Naive thymus-derived CD4-positive, alpha-beta T cell (primary cell): ENCODE results near the gene AP4B1. TPM values are rescaled to one million over a fixed set of nuclear protein-coding genes. Genes with fewer than 3 reads are reported as not detected.
"Not testable (repeated sequence)": the region's sequence is repeated elsewhere in the genome, so short reads cannot be mapped to it uniquely, and the experiment has no call there.

ENCODE experiments used
- ATAC-seq: fragments of 150-1000 bp; cut with Tn5 transposase; 2 replicates; pipeline ENCODE4 v1.10.0; 2021; ENCODE audit warnings: mild to moderate bottlenecking, moderate library complexity
- CTCF ChIA-PET: fragments of 350-600 bp; sonication (Branson Sonifier 250); formaldehyde crosslinking; loops from one replicate; lab custom pipeline; 2021; ENCODE audit warnings: antibody characterized with exemption; lab: Charles Lee
- POLR2A ChIA-PET: fragments of 350-600 bp; sonication (Branson Sonifier 250); formaldehyde crosslinking; loops from one replicate; lab custom pipeline; 2021; ENCODE audit warnings: antibody characterized with exemption, inconsistent platforms; lab: Charles Lee
- DNase-seq, 9 donors: peaks; one replicate each; pipeline versions ENCODE4 v3.0.0 to v3.0.0-alpha.2; 2020 to 2022; ENCODE audit warnings: mixed read lengths in 1 of 9
- H3K27ac ChIP-seq: one replicate; pipeline ENCODE4 v1.7.0; 2013; ENCODE audit warnings: mild to moderate bottlenecking, low read depth, low read length, moderate library complexity
- H3K27me3 ChIP-seq, 2 donors: one replicate each; pipeline ENCODE4 v1.7.0; 2013; ENCODE audit warnings: low read length in 2 of 2, mild to moderate bottlenecking in 2 of 2, moderate library complexity in 2 of 2; ENCODE audit not compliant: control insufficient read depth in 2 of 2, insufficient read depth in 2 of 2
- H3K36me3 ChIP-seq, 3 experiments: 1 replicate in 2 of 3; 2 replicates in 1 of 3; pipeline ENCODE4 v1.7.0; 2013; ENCODE audit warnings: low read length in 3 of 3, mild to moderate bottlenecking in 3 of 3, moderate library complexity in 1 of 3; ENCODE audit not compliant: insufficient read depth in 3 of 3, control insufficient read depth in 2 of 3
- H3K4me1 ChIP-seq, 2 donors: one replicate each; pipeline ENCODE4 v1.7.0; 2013; ENCODE audit warnings: low read length in 2 of 2, mild to moderate bottlenecking in 2 of 2, moderate library complexity in 1 of 2; ENCODE audit not compliant: control insufficient read depth in 2 of 2, insufficient read depth in 2 of 2
- H3K4me3 ChIP-seq: 2 replicates; pipeline ENCODE4 v1.7.0; 2013; ENCODE audit warnings: mild to moderate bottlenecking, low read length
- H3K9me3 ChIP-seq, 3 experiments: 1 replicate in 2 of 3; 2 replicates in 1 of 3; pipeline ENCODE4 v1.7.0; 2013; ENCODE audit warnings: low read length in 3 of 3; ENCODE audit not compliant: control insufficient read depth in 2 of 3
- H3K27ac Mint-ChIP-seq, 9 donors: one replicate each; pipeline ENCODE4 v1.8.0; 2020 to 2022; ENCODE audit warnings: mixed read lengths in 9 of 9, mild to moderate bottlenecking in 8 of 9, moderate library complexity in 5 of 9, inconsistent platforms in 2 of 9
- H3K27me3 Mint-ChIP-seq, 5 donors: one replicate each; pipeline ENCODE4 v1.8.0; 2021 to 2022; ENCODE audit warnings: mixed read lengths in 5 of 5, mild to moderate bottlenecking in 1 of 5
- H3K36me3 Mint-ChIP-seq, 5 donors: one replicate each; pipeline ENCODE4 v1.8.0; 2020 to 2022; ENCODE audit warnings: mixed read lengths in 5 of 5, mild to moderate bottlenecking in 3 of 5, inconsistent platforms in 1 of 5
- H3K4me1 Mint-ChIP-seq, 7 donors: one replicate each; pipeline ENCODE4 v1.8.0; 2020 to 2022; ENCODE audit warnings: mixed read lengths in 7 of 7, mild to moderate bottlenecking in 3 of 7, inconsistent platforms in 1 of 7
- H3K4me3 Mint-ChIP-seq, 10 donors: one replicate each; pipeline ENCODE4 v1.8.0; 2020 to 2022; ENCODE audit warnings: mild to moderate bottlenecking in 10 of 10, mixed read lengths in 10 of 10, moderate library complexity in 6 of 10, inconsistent platforms in 2 of 10
- H3K9me3 Mint-ChIP-seq, 11 donors: one replicate each; pipeline ENCODE4 v1.8.0; 2020 to 2022; ENCODE audit warnings: mixed read lengths in 11 of 11, mild to moderate bottlenecking in 4 of 11, inconsistent platforms in 1 of 11, moderate library complexity in 1 of 11
- intact Hi-C, 2 donors: fragments of 100-400 bp; cut with micrococcal nuclease; formaldehyde crosslinking; loops; one replicate each; pipeline ENCODE4 v1.15.1; 2023
- polyA plus RNA-seq, 2 donors: library from polyadenylated mRNA; unstranded; fragments of 300-500 nt; fragmentation: Illumina TruSeq; gene quantifications; one replicate each; pipeline ENCODE4 v1.2.3, GENCODE V29; 2021
- total RNA-seq, 6 experiments: library from RNA in 5 of 6; stranded (reverse) in 5 of 6; gene quantifications; 1 replicate in 5 of 6; 2 replicates in 1 of 6; pipeline ENCODE4 v1.2.3 and lab custom pipeline; 2021 to 2026

Gene AP4B1
- total and polyA plus RNA-seq, 7 experiments from 2014 or later = 13.7 to 75.4 (median 51.4) TPM

DNA sequence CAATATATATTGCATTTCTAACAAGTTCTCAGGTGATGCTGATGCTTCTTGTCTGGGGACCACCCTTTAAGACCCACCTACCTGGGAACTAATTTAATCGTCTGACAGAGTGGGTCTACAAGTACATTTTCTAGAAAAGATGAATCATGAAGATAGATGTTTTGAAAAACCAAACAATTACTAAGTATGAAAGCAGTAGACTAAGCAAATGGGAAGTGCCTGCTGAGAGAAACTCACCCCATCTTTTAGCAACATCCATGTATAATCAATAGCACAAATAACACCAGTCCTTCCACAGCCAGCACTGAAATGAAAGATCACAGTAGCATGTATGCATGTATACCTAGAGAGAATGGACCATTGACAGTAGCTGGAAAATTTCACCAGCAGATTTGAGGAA is 50.4 kb downstream of the AP4B1 start:
- POLR2A ChIA-PET = no interaction called here
- ATAC-seq (no peak), DNase-seq (no peak)
- H3K36me3 ChIP-seq = peaks cover 0 to 43% (median 5%) of the 10 kb centered on the region in 3 experiments
- intact Hi-C loops = loop anchor here in 1 of 2 donors (5.0 kb wide), 1 partner anchor 48 kb away; the partner anchor contains the start of gene AP4B1
- H3K4me3 Mint-ChIP-seq = no peak overlapping the region
- peaks cover 14 to 23% (median 20%) of the 10 kb centered on the region in 7 donors for H3K4me1 Mint-ChIP-seq
- H3K27ac Mint-ChIP-seq = peak overlapping the region in 3 of 9 donors; percentile 16 to 46 (median 40)
- H3K36me3 Mint-ChIP-seq = peaks cover 14 to 53% (median 40%) of the 10 kb centered on the region in 5 donors
- no peak overlapping the region for H3K4me3 ChIP-seq
- no peaks in the 10 kb centered on the region for H3K9me3 ChIP-seq
- CTCF ChIA-PET = no interaction called here
- H3K9me3 Mint-ChIP-seq = peaks cover 0 to 6% (median 0%) of the 10 kb centered on the region in 11 donors
- H3K27me3 ChIP-seq = no peaks in the 10 kb centered on the region
- no peaks in the 10 kb centered on the region for H3K27me3 Mint-ChIP-seq
- H3K27ac ChIP-seq = no peak overlapping the region
- H3K4me1 ChIP-seq = peaks cover 10 to 14% of the 10 kb centered on the region in 2 donors

DNA sequence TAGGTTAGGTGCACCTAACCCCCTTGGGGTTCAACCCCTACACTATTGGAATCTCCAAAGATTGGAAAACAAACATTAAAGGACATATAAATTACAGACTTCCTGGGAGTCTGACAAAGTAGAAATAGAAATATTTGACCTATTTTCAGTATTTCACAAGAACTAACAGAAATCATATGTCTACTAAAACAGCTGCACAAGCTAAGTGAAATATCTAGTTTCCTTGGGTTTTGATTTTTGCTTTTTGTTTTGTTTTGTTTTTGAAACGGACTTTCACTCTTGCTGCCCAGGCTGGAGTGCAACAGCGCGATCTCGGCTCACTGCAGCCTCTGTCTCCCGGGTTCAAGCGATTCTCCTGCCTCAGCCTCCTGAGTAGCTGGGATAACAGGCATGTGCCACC is 51.9 kb downstream of the AP4B1 start:
- POLR2A ChIA-PET, H3K9me3 ChIP-seq, DNase-seq, ATAC-seq, H3K27ac ChIP-seq, H3K4me3 ChIP-seq, H3K4me3 Mint-ChIP-seq, H3K27me3 ChIP-seq, H3K9me3 Mint-ChIP-seq, H3K27me3 Mint-ChIP-seq: not testable (repeated sequence)
- peak overlapping the region in 2 of 9 donors; percentile 46 to 50 for H3K27ac Mint-ChIP-seq
- peaks cover 14 to 55% (median 42%) of the 10 kb centered on the region in 5 donors for H3K36me3 Mint-ChIP-seq
- H3K4me1 Mint-ChIP-seq = peaks cover 13 to 20% (median 16%) of the 10 kb centered on the region in 7 donors
- intact Hi-C loops = loop anchor here in 1 of 2 donors (5.0 kb wide), 1 partner anchor 50 kb away; the partner anchor contains the start of gene AP4B1
- CTCF ChIA-PET = interaction anchor here (0.8 kb wide), 1 partner anchor 20 kb away, joined by 3 read pairs; no protein-coding TSS in a partner anchor
- Histone ChIP-seq H3K36me3 (peaks cover 0 to 32% (median 0%) of the 10 kb centered on the region in 3 experiments), H3K4me1 (peaks cover 8 to 10% of the 10 kb centered on the region in 2 donors)

DNA sequence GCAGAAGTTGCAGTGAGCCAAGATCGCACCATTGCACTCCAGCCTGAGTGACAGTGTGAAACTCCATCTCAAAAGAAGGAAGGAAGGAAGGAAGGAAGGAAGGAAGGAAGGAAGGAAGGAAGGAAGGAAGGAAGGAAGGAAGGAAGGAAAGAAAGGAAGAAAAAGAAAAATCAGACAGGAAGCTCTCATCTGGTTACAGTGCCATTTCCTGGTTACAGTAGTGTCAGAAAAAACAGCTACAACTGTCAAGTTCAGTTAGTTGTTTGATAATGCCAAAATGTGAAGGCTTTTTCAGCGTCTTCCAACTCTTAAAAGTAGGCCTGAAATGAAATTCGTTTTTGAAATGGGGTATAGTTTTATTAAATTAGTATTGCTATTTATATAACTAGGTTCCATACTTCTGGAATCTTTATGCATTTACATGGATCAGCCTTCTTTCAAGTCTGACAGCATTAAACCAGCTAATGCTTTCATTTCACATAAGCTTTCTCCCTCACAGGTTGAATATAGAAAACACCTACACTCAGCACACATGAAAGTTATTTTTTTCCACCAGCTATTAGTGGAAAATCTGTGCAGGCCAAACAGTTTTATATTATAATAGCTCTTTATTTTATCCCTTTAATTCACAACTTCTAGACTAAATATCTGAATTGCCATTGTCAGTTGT is 54.3 kb downstream of the AP4B1 start:
- H3K9me3 Mint-ChIP-seq = peaks cover 0 to 11% (median 0%) of the 10 kb centered on the region in 11 donors
- peaks cover 8 to 18% (median 16%) of the 10 kb centered on the region in 7 donors for H3K4me1 Mint-ChIP-seq
- Histone ChIP-seq H3K27ac (peak overlapping the region; percentile 49), H3K4me1 (peaks cover 8 to 10% of the 10 kb centered on the region in 2 donors), H3K27me3 (no peaks in the 10 kb centered on the region), H3K36me3 (peaks cover 4 to 19% (median 10%) of the 10 kb centered on the region in 3 experiments), H3K4me3 (no peak overlapping the region), H3K9me3 (peaks cover 0 to 3% (median 0%) of the 10 kb centered on the region in 3 experiments)
- POLR2A ChIA-PET = interaction anchor here (0.5 to 1.1 kb wide), 3 partner anchors 38 to 193 kb away, joined by 3 read pairs; partner anchors contain the start of gene RSBN1
- DNase-seq (peak in 5 of 9 donors; percentile 12 to 40 (median 31)), ATAC-seq (peak; percentile 42)
- no peaks in the 10 kb centered on the region for H3K27me3 Mint-ChIP-seq
- CTCF ChIA-PET = interaction anchor here (0.6 to 1.0 kb wide), 4 partner anchors 9 to 751 kb away, joined by 3 to 5 read pairs (median 4); partner anchors contain the start of gene AP4B1
- peak overlapping the region; percentile 72 to 95 (median 87) for H3K27ac Mint-ChIP-seq
- peak overlapping the region in 7 of 10 donors; percentile 20 to 55 (median 35) for H3K4me3 Mint-ChIP-seq
- H3K36me3 Mint-ChIP-seq = peaks cover 13 to 56% (median 47%) of the 10 kb centered on the region in 5 donors
- intact Hi-C loops = loop anchor here in 1 of 2 donors (2.0 to 5.0 kb wide), 2 partner anchors 21 to 52 kb away; partner anchors contain the start of genes AP4B1 and PTPN22

DNA sequence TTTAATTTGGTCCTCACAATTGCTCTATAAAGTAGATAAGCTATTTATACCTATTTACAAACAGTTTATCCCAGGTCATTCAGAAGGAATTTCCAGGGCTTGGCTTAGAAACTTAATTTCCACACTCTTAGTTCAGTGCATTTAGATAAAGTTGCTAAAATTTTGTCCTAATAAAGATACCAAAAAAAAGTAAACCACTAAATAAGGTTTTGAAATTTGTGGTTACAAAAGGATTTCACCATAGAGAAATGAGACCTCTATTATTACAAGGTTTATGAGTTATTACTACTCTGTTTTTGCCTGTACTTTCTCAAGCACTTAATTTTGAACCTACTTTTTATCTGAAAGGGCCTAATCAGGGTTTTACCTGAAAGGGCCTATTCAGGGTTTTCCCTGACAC is 55.5 kb downstream of the AP4B1 start:
- CTCF ChIA-PET = interaction anchor here (1.6 kb wide), 1 partner anchor 13 kb away, joined by 3 read pairs; no protein-coding TSS in a partner anchor
- peaks cover 9 to 47% (median 39%) of the 10 kb centered on the region in 5 donors for H3K36me3 Mint-ChIP-seq
- ATAC-seq (no peak), DNase-seq (no peak)
- intact Hi-C loops = loop anchor here in 1 of 2 donors (10.0 kb wide), 1 partner anchor 704 kb away; no protein-coding TSS in a partner anchor
- Histone ChIP-seq H3K4me1 (peaks cover 8 to 10% of the 10 kb centered on the region in 2 donors), H3K4me3 (no peak overlapping the region), H3K36me3 (peaks cover 4 to 10% (median 8%) of the 10 kb centered on the region in 3 experiments), H3K27me3 (no peaks in the 10 kb centered on the region), H3K9me3 (peaks cover 0 to 3% (median 0%) of the 10 kb centered on the region in 3 experiments), H3K27ac (no peak overlapping the region)
- H3K27me3 Mint-ChIP-seq = no peaks in the 10 kb centered on the region
- POLR2A ChIA-PET = interaction anchor here (0.7 to 1.1 kb wide), 2 partner anchors 36 to 55 kb away, joined by 3 to 4 read pairs; partner anchors contain the start of gene RSBN1
- H3K4me1 Mint-ChIP-seq = peaks cover 8 to 16% (median 14%) of the 10 kb centered on the region in 7 donors
- H3K4me3 Mint-ChIP-seq = no peak overlapping the region
- H3K9me3 Mint-ChIP-seq = peaks cover 0 to 11% (median 0%) of the 10 kb centered on the region in 11 donors
- no peak overlapping the region for H3K27ac Mint-ChIP-seq

DNA sequence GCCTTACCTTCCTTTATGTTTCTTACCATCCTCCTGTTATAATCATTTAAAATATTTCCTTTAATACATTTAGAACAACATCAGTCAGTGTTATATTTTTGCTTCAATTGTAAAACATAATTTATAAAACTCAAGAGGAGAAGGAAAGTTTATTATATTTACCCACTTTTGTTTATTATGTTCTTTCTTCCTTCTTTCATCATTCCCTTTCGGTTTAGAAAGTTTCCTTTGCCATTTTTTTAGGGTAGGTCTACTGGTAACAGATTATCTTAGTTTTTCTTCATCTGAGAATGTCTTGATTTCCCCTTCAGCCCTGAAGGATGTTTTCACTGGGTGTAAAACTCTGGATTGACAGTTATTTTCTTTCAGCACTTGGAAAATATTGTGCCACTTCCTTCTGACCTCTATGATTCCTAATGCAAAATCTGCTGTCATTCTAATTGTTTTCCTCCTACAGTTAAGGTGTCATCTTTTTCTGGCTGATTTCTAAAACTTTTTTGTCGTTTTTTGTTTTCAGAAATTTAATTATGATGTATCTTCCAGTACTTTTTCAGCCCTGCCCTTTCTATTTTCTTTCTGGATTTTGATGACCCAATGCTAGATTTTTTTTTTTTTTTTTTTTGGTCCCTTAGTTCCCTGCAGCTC is 58.1 kb downstream of the AP4B1 start:
- Mint-ChIP-seq H3K4me1 (peaks cover 8 to 16% (median 13%) of the 10 kb centered on the region in 7 donors), H3K27ac (peak overlapping the region in 4 of 9 donors; percentile 5 to 55 (median 38)), H3K4me3 (no peak overlapping the region), H3K9me3 (peaks cover 0 to 11% (median 0%) of the 10 kb centered on the region in 11 donors), H3K36me3 (peaks cover 9 to 53% (median 46%) of the 10 kb centered on the region in 5 donors), H3K27me3 (no peaks in the 10 kb centered on the region)
- Histone ChIP-seq H3K4me3 (no peak overlapping the region), H3K4me1 (peaks cover 8 to 10% of the 10 kb centered on the region in 2 donors), H3K27me3 (no peaks in the 10 kb centered on the region), H3K27ac (no peak overlapping the region), H3K36me3 (peaks cover 4 to 16% (median 10%) of the 10 kb centered on the region in 3 experiments), H3K9me3 (peaks cover 0 to 3% (median 0%) of the 10 kb centered on the region in 3 experiments)
- no peak for DNase-seq
- CTCF ChIA-PET = no interaction called here
- intact Hi-C loops = loop anchor here in 1 of 2 donors (10.0 kb wide), 1 partner anchor 702 kb away; no protein-coding TSS in a partner anchor
- POLR2A ChIA-PET = no interaction called here
- no peak for ATAC-seq
